Measurements from ENCODE around the gene MYO5A. TPM values are rescaled to one million over a fixed set of nuclear protein-coding genes. Genes with fewer than 3 reads are reported as not detected.
"Not testable (repeated sequence)": the region's sequence is repeated elsewhere in the genome, so short reads cannot be mapped to it uniquely, and the experiment has no call there.

The MYO5A gene
- total and polyA plus RNA-seq, 2 donors (not counting 1 experiment from before 2014, with no cell fraction given), result 32.9 to 41.9 TPM

DNA sequence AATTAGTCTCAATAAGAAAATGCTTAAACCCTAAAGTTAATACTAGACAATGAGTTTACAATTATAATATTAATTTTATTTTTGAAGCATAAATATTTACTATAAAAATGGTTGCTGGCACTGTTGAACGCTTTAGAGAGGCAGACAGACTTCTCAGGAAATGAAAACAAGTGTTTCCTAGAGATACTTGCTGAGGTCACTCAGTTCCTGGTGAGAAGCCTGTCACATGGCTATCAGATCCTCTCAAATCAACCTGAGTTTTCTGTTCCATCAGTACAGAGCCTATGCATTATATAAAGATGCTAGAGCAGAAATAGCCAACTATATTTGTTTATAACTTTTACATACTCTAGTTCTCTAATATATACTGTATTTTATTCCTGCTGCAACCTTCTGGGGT, 109.2 kb downstream of the MYO5A start:
- Histone ChIP-seq H3K27ac (ENCODE audit: insufficient read depth, low read length) (no peak overlapping the region), H3K79me2 (ENCODE audit: control insufficient read depth, insufficient read depth, low read length) (no peaks in the 10 kb centered on the region), H3K36me3 (ENCODE audit: control insufficient read depth, insufficient read depth, low read length) (no peaks in the 10 kb centered on the region), H3K4me3 (replicated peaks in 1 of 4; ENCODE audit: control extremely low read depth in 1 of 4, insufficient read depth in 1 of 4, low read depth in 3 of 4, low read length in 4 of 4) (no peak overlapping the region), H4K20me1 (ENCODE audit: control insufficient read depth, extremely low read depth, insufficient read depth, low read length) (no peaks in the 10 kb centered on the region), H3K4me1 (ENCODE audit: control insufficient read depth, extremely low read depth, insufficient read depth, low read length) (no peaks in the 10 kb centered on the region), H3K27me3 (ENCODE audit: control insufficient read depth, insufficient read depth, low read length) (no peaks in the 10 kb centered on the region), H3K9me3 (ENCODE audit: control insufficient read depth, insufficient read depth, low read depth, low read length) (no peaks in the 10 kb centered on the region), H2AFZ (ENCODE audit: low read length) (no peak overlapping the region), H3K4me2 (ENCODE audit: extremely low read depth, insufficient read depth, low read length) (no peak overlapping the region), H3K9ac (ENCODE audit: insufficient read depth, low read length) (no peak overlapping the region)
- no peak for TF ChIP-seq CTCF (conservative IDR thresholded peaks at IDR 0.05 in 1 of 2, IDR thresholded peaks at IDR 0.05 in 1 of 2; ENCODE audit: low read depth in 1 of 2, low read length in 2 of 2)
- no peak for TF ChIP-seq EZH2 (IDR thresholded peaks at IDR 0.05; ENCODE audit: low read length, missing control alignments)
- DNase-seq (ENCODE audit: low read depth in 2 of 2), result no peak

GRCh38 chr15:52417957-52418356, 110.7 kb downstream of the MYO5A start:
- H3K9ac ChIP-seq (ENCODE audit: insufficient read depth, low read length), result no peak overlapping the region

DNA sequence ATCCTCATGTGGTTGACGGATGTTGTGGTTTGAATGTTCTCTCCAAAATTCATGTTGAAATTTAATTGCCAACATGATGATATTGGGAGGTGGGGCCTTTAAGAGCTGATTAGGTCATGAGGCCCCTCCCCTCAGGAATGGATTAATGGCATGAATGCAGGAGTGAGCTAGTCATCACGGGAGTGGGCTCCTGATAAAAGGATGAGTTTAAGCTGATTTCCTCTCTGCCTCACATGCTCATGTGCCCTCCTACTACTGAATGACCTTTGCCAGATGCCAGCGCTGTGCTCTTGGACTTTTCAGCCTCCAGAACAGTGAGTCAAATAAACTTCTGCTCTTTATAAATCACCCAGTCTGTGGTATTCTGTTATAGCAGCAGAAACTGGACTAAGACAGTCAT, 111.2 kb downstream of the MYO5A start:
- Histone ChIP-seq H3K4me3 (replicated peaks in 1 of 4; ENCODE audit: control extremely low read depth in 1 of 4, insufficient read depth in 1 of 4, low read depth in 3 of 4, low read length in 4 of 4) (no peak overlapping the region), H3K27ac (ENCODE audit: insufficient read depth, low read length) (no peak overlapping the region), H4K20me1 (ENCODE audit: control insufficient read depth, extremely low read depth, insufficient read depth, low read length) (no peaks in the 10 kb centered on the region), H3K4me1 (ENCODE audit: control insufficient read depth, extremely low read depth, insufficient read depth, low read length) (no peaks in the 10 kb centered on the region), H2AFZ (ENCODE audit: low read length) (no peak overlapping the region), H3K4me2 (ENCODE audit: extremely low read depth, insufficient read depth, low read length) (no peak overlapping the region), H3K9me3 (ENCODE audit: control insufficient read depth, insufficient read depth, low read depth, low read length) (no peaks in the 10 kb centered on the region), H3K9ac (ENCODE audit: insufficient read depth, low read length) (no peak overlapping the region), H3K36me3 (ENCODE audit: control insufficient read depth, insufficient read depth, low read length) (no peaks in the 10 kb centered on the region), H3K27me3 (ENCODE audit: control insufficient read depth, insufficient read depth, low read length) (no peaks in the 10 kb centered on the region), H3K79me2 (ENCODE audit: control insufficient read depth, insufficient read depth, low read length) (no peaks in the 10 kb centered on the region)
- peak; percentile 51 to 57 for DNase-seq (ENCODE audit: low read depth in 2 of 2)
- TF ChIP-seq EZH2 (IDR thresholded peaks at IDR 0.05; ENCODE audit: low read length, missing control alignments) (no peak), CTCF (conservative IDR thresholded peaks at IDR 0.05 in 1 of 2, IDR thresholded peaks at IDR 0.05 in 1 of 2; ENCODE audit: low read depth in 1 of 2, low read length in 2 of 2) (no peak)

More at GRCh38 chr15:52417957-52418356, 110.7 kb downstream of the MYO5A start:
- H3K27me3 ChIP-seq (ENCODE audit: control insufficient read depth, insufficient read depth, low read length), result no peaks in the 10 kb centered on the region
- H3K9me3 ChIP-seq (ENCODE audit: control insufficient read depth, insufficient read depth, low read depth, low read length), result no peaks in the 10 kb centered on the region
- no peaks in the 10 kb centered on the region for H3K4me1 ChIP-seq (ENCODE audit: control insufficient read depth, extremely low read depth, insufficient read depth, low read length)
- H3K79me2 ChIP-seq (ENCODE audit: control insufficient read depth, insufficient read depth, low read length), result no peaks in the 10 kb centered on the region
- H2AFZ ChIP-seq (ENCODE audit: low read length), result no peak overlapping the region
- H3K36me3 ChIP-seq (ENCODE audit: control insufficient read depth, insufficient read depth, low read length), result no peaks in the 10 kb centered on the region
- H3K4me3 ChIP-seq (replicated peaks in 1 of 4; ENCODE audit: control extremely low read depth in 1 of 4, insufficient read depth in 1 of 4, low read depth in 3 of 4, low read length in 4 of 4), result no peak overlapping the region
- H3K27ac ChIP-seq (ENCODE audit: insufficient read depth, low read length), result no peak overlapping the region
- H4K20me1 ChIP-seq (ENCODE audit: control insufficient read depth, extremely low read depth, insufficient read depth, low read length), result no peaks in the 10 kb centered on the region
- TF ChIP-seq CTCF (conservative IDR thresholded peaks at IDR 0.05 in 1 of 2, IDR thresholded peaks at IDR 0.05 in 1 of 2; ENCODE audit: low read depth in 1 of 2, low read length in 2 of 2), result no peak
- no peak for TF ChIP-seq EZH2 (IDR thresholded peaks at IDR 0.05; ENCODE audit: low read length, missing control alignments)
- no peak for DNase-seq (ENCODE audit: low read depth in 2 of 2)
- no peak overlapping the region for H3K4me2 ChIP-seq (ENCODE audit: extremely low read depth, insufficient read depth, low read length)

- not testable (repeated sequence) for H4K20me1 ChIP-seq (ENCODE audit: control insufficient read depth, extremely low read depth, insufficient read depth, low read length); DNase-seq (ENCODE audit: low read depth in 2 of 2); H3K4me2 ChIP-seq (ENCODE audit: extremely low read depth, insufficient read depth, low read length); H3K27ac ChIP-seq (ENCODE audit: insufficient read depth, low read length); H3K79me2 ChIP-seq (ENCODE audit: control insufficient read depth, insufficient read depth, low read length); H3K27me3 ChIP-seq (ENCODE audit: control insufficient read depth, insufficient read depth, low read length); H2AFZ ChIP-seq (ENCODE audit: low read length); H3K9me3 ChIP-seq (ENCODE audit: control insufficient read depth, insufficient read depth, low read depth, low read length); H3K36me3 ChIP-seq (ENCODE audit: control insufficient read depth, insufficient read depth, low read length); H3K4me3 ChIP-seq (replicated peaks in 1 of 4; ENCODE audit: control extremely low read depth in 1 of 4, insufficient read depth in 1 of 4, low read depth in 3 of 4, low read length in 4 of 4); H3K4me1 ChIP-seq (ENCODE audit: control insufficient read depth, extremely low read depth, insufficient read depth, low read length); H3K9ac ChIP-seq (ENCODE audit: insufficient read depth, low read length)
These were observed 112.1 kb downstream of the MYO5A start for GRCh38 chr15:52416566-52416965.

Measured in fibroblast of lung (primary cell).